ENCODE measurements around the gene CD80.

The CD80 gene

GRCh38 chr3:119500265-119500664, 59.1 kb downstream of the CD80 start:
- DNase-seq (ENCODE audit: low read depth in 1 of 2, low spot score in 1 of 2), result no peak

GRCh38 chr3:119498186-119499011, 61.0 kb downstream of the CD80 start, which contains the start of gene TIMMDC1:
Gene TIMMDC1, plus strand, starts transcription at chr3:119498547. Its CDS starts 187 bp downstream, at chr3:119498734.
- DNase-seq (ENCODE audit: low read depth in 1 of 2, low spot score in 1 of 2), result peak; percentile 92 to 97

GRCh38 chr3:119497820-119498185, 61.6 kb downstream of the CD80 start:
- no peak for DNase-seq (ENCODE audit: low read depth in 1 of 2, low spot score in 1 of 2)

GRCh38 chr3:119494597-119494996, 64.8 kb downstream of the CD80 start:
- DNase-seq (ENCODE audit: low read depth in 1 of 2, low spot score in 1 of 2), result no peak

GRCh38 chr3:119492810-119493209, 66.6 kb downstream of the CD80 start:
- no peak for DNase-seq (ENCODE audit: low read depth in 1 of 2, low spot score in 1 of 2)

GRCh38 chr3:119492128-119492527, 67.3 kb downstream of the CD80 start:
- no peak for DNase-seq (ENCODE audit: low read depth in 1 of 2, low spot score in 1 of 2)

- DNase-seq (ENCODE audit: low read depth in 1 of 2, low spot score in 1 of 2), result no peak
Measured at GRCh38 chr3:119490153-119490552, 69.3 kb downstream of the CD80 start.

GRCh38 chr3:119485563-119485962, 73.9 kb downstream of the CD80 start:
- no peak for DNase-seq (ENCODE audit: low read depth in 1 of 2, low spot score in 1 of 2)

GRCh38 chr3:119483101-119483500, 76.3 kb downstream of the CD80 start:
- DNase-seq (ENCODE audit: low read depth in 1 of 2, low spot score in 1 of 2), result no peak

GRCh38 chr3:119481079-119481478, 78.3 kb downstream of the CD80 start:
- no peak for DNase-seq (ENCODE audit: low read depth in 1 of 2, low spot score in 1 of 2)
